GM21619 (cell line): ENCODE data around the gene MRPL32.

ENCODE experiments used
- ATAC-seq: cut with Tn5 transposase; IDR thresholded peaks from one replicate; pipeline ENCODE4 v1.9.1; 2021; ENCODE audit not compliant: unreplicated experiment

MRPL32 gene

DNA sequence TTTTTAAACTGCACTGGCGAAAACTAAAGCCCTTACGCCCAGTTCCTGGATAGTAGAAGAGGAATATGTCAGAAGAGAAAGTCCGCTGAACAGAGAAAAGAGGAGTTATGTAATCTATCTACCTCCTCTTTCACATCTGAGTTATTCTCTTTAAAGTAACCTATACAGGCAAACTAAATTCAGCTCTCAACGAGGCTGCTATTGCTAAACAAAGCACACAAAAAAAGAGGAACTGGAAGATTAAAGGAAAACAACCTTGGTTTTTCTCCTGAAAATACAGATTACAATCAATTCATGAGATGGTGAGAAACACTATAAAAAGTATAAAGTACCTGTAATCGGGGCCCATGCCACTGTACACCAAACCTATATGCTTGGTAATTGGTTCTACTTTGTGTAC is 6.0 kb upstream of the MRPL32 start:
- ATAC-seq = no peak

DNA sequence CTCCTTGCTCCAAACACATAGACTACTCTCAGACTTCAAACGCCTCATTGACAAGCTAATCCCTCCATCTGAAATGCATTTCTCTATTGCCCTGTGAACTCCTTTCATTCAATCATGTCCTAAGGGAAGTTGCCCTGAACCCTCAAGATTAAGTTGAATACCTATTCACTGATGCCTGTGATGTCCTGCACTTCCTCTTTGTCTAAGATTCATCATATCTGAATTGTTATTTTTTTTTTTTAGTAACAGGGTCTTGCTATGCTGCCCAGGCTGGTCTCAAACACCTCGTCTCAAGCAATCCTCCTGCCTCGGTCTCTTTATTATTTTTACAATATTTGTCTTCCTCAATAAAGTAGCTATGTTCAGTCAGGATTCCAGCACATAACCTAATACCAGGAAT is 3.4 kb upstream of the MRPL32 start:
- ATAC-seq = no peak

DNA sequence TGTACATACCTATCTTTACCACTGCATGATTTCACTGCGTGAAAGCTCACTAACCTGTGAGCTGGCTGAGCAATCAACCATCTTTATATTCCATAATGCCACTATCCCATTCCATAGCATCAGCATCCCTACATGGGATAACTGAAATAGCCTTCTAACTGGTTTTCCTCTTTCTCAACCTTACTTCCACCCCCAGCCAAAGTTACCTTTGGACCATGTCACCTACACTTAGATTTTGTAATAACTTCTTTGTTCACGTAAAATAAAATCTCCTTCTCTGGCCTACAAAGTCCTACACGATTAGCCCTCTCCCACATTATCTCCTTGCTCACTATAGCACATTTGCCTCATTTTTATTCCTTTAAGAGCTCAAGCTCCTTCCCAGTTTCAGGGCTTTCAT is 2.7 kb upstream of the MRPL32 start:
- no peak for ATAC-seq

DNA sequence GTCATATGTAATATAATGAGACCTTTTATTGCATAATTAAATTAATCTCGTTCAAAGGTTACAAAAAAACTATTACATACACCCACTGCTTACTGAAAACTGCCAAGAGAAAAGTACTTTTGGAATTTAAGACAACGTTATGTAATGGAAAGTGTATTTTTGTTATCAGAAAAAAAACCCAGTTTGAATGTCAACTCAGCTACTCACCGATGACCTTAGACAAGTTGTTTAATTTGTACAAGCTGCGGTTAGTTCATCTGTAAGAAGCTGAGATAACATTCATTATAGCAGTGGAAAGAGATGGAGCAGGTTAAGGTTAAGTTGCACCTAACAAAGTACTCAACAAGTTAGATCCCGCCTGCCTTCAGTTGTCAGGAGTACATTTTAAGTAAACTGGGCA is 1.3 kb upstream of the MRPL32 start:
- no peak for ATAC-seq

DNA sequence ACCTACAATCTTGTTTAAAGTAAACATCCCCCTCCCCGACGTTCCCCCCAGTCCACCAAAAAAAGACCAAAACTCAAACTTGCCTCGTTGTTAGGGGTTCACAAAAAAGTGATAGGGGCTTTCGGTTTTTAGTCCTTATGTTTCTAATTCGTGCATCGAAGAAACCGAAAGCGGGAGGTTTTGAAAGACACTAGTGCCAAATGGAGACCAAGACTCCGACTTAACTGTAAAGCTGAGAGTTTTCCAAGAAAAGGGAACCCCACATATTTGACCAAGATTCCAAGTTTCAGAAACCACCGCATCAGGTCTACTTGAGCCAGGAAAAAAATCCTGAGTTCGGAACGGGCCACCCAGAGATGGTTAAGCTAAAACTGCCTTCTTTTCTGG is 736 bp upstream of the MRPL32 start:
- no peak for ATAC-seq

DNA sequence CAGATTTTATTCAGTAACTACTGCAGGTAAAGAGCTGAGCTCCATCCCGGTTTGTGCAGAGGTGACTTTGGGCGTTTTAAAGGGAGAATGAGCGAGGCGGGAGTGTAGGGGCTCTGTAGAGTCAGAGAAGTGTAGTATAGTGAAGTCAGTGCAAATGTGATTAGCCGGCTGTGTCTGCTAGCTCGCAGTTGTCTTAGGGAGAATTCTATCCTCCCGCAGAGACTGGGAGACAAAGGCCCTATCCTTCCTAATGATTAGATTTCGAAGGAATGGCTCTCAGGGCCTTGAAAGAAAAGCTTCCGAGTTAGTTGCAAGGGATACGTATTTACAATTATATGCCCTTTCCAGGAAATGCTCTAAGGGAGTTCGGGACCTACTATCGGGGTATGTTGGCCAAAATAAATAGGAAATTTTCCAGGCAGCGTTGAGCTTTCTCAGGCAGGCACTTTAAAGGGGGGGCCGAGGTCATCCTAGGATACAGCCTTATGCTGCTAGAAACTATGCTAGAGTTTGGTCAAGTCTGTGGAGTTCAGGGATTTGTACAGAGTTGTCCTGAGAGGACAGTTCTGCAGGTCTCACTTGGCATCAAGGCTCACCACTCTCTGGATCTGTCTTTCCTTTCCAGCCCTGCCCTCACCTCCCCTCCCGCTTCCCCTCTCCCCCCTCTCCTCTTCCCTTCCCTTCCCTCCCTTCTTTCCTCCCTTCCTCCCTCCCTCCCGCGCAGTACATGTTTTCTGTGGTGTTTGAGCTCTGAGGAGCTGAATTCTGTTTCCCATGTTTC is 825 bp downstream of the MRPL32 start:
- ATAC-seq = no peak

DNA sequence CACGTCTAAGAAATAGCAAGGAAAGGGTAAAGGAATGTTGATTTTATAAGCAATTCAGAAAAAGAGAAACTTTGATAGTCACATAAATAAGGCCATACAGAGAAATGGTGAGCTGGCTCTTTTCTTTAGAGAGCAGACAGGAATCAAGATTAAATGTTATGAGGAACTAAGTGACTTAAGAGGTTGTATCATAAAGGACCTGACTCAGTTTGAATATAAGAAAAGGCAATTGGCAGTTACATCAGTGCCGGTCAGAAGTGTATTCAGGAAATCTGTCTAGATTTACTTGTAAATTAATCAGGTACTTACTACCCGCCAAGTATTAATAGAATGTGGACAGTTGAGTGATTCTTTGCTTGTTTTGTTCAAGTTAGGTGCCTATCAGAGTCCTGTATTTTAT is 2.1 kb downstream of the MRPL32 start:
- no peak for ATAC-seq

DNA sequence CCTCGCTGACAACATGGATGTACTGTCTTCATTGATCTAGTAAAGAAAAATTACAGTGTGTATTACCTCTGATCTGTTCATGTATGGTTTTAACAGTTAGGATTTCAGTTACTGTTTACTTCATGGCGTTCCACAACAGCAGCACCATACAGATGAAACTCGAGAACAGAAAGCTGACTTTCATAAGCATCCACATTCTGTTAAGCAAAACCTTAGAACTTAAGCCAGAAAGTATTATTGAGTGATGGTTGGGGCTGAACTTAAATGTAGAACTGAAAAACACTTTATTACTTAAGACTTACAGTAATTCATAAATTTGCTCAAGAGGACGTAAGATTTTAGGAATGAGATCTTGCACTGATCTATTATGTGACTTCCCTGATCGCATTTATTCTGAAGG is 3.7 kb downstream of the MRPL32 start:
- ATAC-seq = no peak

DNA sequence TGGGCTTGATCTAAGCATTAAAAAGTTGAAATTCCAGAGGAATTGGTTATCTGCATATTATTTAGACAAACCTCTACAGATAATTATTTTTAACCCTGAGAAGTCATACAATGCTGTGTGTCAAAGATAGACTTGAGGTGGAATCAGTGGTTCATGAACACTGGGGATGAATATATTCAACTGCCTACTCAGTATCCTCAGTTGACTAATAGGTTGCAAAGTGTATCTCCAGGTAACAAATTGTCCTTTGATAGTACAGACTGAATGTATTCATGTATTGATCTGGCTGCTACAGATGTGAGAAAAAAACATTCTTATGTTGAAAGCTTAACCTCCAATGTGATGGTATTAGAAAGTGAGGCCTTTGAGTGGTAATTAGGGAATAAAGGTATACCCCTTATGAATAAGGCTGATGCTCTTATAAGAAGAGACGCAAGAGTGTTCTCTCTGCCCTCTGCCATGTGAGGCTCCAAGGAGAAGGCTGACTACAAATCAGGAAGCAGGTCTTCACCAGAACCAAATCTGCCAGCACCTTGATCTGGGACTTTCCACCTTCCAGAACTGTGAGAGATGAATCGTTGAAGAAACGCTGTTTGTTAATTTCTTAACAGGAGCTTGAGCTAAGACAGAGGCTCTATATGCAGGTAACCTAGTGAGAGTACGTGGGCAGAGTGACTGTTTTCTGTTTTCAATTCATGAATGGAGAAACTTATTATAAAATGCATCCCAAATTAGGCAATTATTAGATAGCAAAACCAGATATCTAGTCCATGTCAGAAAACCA is 7.5 kb downstream of the MRPL32 start:
- ATAC-seq = no peak

DNA sequence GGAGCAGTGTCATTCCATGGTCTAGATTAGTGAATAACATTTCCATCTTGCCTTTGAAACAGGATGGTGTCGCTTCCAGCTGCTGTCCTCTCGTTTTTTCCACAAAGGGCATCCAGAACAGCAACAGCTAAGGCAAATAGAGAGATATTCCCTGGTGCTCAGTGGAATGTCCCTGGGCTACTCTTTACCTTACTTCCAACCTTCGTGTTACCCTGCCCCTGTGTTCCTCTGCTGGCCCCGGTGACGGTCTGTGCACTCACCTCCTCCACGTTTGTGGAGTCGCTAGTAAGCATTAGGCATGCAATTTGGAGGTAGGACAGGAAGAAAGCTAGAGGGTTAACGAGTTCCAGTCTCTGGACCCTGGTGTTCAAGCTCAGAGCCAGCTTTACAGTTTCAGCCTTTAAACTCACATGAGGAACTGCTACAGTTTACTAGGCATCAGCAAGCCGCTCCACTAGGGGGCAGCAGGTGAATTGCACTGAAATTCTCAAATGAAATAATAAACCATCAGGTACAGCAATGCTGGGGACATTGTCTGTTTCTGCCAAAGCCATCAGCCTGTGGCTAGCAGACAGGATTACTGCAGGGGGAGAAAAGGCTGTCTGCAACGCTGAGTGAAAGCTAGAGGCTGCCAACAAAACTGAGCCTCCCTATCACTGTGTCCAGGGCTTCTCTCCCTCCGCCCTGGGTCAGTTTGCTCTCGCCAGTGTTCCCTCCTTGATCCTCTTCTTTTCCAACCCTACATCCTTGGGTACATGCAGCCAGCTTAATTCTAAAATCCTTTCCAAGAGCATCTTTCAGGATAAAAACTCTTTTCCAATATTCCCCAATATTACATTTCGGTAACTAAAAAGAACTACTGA is 9.0 kb downstream of the MRPL32 start:
- peak; percentile 44 for ATAC-seq

DNA sequence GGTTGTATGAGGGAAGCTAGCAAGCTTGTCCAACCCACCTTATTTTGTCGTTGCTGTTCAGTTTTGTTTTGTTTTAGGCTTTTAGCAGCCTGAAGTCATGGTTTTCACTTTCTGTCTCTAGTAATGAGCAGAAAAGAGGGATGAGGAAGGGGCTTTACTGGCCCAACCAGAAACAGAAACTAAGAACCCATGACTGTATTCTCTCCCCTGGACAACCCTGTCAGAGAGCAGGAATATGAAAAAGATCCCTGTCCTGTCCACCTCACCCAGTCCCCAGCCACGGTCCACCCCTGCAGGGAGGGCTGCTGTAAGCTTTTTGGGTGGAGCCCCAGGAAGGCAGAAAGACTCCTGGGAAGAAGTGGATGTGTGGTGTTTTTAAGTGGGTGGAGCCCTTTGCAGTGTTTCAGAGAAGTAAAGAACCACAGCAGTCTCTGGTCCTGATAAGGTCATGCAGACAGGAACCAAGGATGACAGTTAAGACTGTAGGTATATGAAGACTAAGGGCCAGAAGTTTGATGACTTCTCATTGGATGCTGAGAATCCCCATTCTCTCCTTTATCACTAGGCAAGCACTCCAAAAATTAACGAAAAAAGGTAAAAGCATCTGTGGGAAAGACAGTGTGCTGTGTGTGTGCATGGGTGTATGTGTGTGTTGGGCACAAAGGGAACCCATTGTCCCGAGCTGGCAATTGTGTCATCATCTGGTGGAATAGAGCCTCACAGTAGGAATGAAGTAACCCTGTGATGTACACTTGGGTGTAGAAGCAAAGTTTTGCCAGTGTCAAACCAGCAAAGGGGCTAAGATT is 13.8 kb downstream of the MRPL32 start:
- ATAC-seq = peak; percentile 64

DNA sequence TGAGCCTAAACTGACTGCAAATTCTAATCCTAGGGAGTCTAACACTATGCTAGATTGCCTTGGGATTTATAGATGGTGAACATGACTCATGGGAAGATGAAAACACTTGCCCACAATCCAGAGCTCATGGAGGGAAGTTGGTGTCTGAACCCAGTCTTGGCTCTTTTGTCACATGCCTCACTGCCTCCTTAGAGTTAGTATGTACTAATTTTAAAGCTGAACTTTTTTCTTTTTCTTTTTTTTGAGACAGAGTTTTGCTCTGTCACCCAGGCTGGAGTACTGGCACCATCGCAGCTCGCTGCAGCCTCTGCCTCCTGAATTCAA is 14.4 kb downstream of the MRPL32 start:
- ATAC-seq = no peak

DNA sequence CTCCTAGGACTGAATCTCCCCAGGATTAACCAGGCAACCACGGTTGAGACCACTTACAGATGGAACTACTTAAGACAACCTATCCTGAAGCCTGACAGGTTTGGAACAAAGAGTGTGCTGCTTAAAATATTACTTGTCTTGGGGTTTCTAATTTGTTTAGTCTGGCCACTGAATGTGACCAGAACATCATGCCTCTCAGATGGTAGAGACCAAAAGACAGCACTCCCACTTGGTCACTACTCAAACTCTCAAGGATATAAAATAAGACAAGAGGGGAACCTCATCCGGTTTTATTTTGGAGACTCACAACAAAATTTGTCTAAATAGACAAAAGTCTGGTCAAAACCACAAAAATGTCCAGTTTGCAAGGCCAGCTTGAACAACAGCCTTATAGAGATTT is 15.3 kb downstream of the MRPL32 start:
- no peak for ATAC-seq

DNA sequence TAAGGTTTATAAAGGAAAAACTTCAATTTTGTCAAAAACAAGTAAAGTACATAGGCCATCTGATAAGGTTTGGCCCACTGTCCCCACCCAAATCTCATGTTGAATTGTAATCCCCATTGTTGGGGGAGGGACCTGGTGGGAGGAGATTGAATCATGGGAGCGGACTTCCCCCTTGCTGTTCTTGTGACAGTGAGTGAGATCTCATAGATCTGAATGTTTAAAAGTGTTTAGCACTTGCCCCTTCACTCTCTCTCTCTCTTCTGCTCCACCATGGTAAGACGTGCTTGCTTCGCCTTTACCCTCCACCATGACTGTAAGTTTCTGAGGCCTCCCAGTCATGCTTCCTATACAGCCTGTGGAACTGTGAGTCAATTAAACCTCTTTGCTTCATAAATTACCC is 18.2 kb downstream of the MRPL32 start:
- no peak for ATAC-seq

DNA sequence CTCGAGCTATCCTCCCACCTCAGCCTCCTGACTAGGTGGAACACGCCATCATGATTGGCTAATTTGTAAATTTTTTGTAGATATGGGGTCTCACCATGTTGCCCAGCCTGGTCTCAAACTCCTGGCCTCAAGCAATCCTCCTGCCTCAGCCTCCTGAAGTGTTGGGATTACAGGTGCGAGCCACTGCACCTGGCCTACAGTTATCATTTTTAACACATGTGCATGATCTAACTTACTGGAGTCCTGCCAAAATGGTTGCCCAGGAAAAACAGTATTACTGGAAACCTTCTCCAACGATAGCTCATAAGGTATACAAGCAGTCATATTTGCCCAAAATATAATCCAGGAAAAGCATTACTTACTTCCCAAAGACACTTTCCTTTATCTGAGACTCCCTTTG is 20.2 kb downstream of the MRPL32 start:
- no peak for ATAC-seq

DNA sequence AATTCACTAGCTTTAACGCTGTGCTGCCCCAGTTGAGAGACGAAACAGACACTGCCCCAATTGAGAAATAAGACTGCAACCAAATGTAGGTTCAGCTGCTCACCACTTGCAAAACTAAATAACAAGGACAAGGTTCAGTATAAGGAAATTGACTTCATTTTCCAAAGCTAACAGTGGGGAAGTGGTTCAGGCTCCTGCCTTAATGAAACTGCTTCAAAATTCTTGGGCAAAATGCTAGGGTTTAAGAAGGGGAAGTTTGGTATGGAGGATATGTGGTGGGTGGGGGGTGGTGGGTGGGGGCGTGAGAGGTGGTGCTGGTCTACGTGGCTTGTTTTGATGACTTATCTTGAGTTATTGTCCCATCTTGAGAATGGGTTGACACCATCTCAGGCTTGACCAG is 21.8 kb downstream of the MRPL32 start:
- no peak for ATAC-seq

DNA sequence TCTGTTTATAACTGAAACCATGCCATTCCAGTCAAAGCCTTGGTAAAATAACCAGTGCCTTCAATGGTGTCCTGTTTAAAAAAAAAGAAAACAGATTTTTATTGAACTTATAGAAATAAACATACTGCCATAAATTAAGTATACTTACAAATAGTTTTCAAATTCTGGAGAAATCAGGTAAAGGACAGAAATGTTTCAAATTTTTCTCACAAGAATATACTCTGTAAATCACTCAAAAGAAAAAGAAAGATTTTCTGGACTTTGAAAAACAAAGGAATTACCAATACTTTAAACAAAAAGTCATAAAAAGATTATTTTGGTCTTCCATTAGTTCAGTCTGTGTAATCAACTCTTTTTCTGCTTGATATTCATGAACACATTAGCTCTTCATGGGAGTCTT is 23.9 kb downstream of the MRPL32 start:
- no peak for ATAC-seq

DNA sequence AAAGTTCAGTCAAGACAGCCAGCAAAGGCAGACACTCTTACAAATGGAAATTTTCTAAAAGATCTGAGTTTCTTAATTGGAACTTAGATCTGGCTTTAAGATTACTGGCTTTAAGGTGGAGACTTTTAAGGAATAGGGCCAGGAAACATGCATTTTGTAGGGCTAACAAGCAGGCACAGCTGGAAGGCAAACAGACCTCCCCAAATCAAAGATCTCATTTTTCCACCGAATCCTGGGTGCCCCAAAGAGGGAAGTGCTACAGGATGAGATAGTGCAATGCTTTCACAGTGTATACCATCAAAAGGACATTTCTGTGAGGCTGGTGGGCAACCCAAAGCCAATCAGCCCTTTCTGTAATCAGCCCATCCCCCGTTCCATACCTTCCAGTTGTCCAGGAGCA is 27.4 kb downstream of the MRPL32 start:
- no peak for ATAC-seq

DNA sequence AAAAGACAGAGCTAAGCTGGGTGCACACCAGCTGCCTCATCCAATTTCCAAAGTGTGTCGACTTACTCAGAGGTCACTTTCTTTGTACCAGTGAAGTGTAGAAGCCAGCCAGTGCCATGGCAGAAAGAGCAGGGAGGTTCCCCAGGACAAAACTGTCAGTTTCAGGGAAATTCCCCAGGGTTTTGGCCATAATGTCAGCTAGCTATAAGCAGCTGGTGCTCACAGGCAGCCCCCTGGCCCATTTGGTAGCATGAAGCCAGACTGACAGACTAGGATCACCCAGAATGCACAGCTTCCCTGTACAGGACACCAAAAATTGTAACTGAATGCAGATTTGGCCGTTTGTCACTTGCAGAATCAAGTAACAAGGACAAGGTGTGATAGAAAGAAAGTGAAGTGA is 28.6 kb downstream of the MRPL32 start:
- ATAC-seq = peak; percentile 59

DNA sequence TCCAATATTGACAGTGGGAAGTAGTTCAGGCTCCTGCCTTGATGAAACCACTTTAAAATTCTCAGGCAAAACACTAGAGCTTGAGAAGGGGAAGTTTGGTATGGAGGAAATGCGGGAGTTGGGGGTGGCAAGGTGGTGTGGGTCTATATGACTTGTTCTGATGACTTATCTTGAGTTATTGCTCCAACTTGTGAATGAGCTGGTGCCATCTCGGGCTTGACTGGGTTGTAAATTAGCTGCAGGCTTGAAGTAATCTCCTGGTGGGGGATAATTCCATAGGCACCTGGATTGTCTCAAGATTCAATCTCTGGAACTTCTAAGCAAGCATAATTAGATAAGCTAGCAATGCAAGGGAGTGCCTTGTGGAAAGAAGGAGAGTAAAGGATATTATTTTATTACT is 29.0 kb downstream of the MRPL32 start:
- ATAC-seq = no peak

DNA sequence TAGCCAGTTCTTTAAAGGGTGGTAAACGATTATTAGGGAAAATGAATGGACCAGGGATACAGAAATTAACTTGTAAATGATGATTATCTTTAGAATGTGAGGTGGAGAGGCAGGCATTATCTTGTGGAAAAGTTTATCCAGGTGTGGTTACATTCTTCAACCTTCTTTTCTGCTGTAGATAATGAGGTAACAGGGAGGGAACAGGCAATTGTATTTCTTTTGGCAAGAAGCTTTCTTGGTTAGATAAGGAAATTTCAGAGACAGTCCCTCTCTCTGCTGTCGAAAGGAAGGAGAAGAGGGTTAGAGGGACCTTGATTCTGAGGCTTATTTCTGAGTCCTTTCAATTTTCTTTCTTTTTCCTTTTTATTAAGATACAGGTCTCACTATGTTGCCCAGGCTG is 32.1 kb downstream of the MRPL32 start:
- ATAC-seq = no peak
